Duodenal mucosa (tissue), 2 donors: ENCODE results near the gene NEO1.

ENCODE experiments used
- H3K27ac ChIP-seq: one replicate; pipeline ENCODE4 v1.7.0; 2013; ENCODE audit warnings: low read depth, low read length
- H3K27me3 ChIP-seq, 2 donors: one replicate each; pipeline ENCODE4 v1.7.0; 2013; ENCODE audit warnings: low read length in 2 of 2, control low read depth in 1 of 2; ENCODE audit not compliant: insufficient read depth in 2 of 2, control insufficient read depth in 1 of 2
- H3K36me3 ChIP-seq, 2 donors: one replicate each; pipeline ENCODE4 v1.7.0; 2013; ENCODE audit warnings: low read length in 2 of 2, control low read depth in 1 of 2; ENCODE audit not compliant: insufficient read depth in 2 of 2, control insufficient read depth in 1 of 2
- H3K4me1 ChIP-seq, 2 donors: one replicate each; pipeline ENCODE4 v1.7.0; 2013; ENCODE audit warnings: low read length in 2 of 2, control low read depth in 1 of 2; ENCODE audit not compliant: insufficient read depth in 2 of 2, control insufficient read depth in 1 of 2
- H3K4me3 ChIP-seq, 2 donors: one replicate each; pipeline ENCODE4 v1.7.0; 2013; ENCODE audit warnings: low read length in 2 of 2, low read depth in 1 of 2
- H3K9ac ChIP-seq, 2 donors: one replicate each; pipeline ENCODE4 v1.7.0; 2013; ENCODE audit warnings: low read length in 2 of 2, low read depth in 1 of 2
- H3K9me3 ChIP-seq, 2 donors: one replicate each; pipeline ENCODE4 v1.7.0; 2013; ENCODE audit warnings: low read length in 2 of 2, control low read depth in 1 of 2; ENCODE audit not compliant: control insufficient read depth in 1 of 2

Gene NEO1

DNA sequence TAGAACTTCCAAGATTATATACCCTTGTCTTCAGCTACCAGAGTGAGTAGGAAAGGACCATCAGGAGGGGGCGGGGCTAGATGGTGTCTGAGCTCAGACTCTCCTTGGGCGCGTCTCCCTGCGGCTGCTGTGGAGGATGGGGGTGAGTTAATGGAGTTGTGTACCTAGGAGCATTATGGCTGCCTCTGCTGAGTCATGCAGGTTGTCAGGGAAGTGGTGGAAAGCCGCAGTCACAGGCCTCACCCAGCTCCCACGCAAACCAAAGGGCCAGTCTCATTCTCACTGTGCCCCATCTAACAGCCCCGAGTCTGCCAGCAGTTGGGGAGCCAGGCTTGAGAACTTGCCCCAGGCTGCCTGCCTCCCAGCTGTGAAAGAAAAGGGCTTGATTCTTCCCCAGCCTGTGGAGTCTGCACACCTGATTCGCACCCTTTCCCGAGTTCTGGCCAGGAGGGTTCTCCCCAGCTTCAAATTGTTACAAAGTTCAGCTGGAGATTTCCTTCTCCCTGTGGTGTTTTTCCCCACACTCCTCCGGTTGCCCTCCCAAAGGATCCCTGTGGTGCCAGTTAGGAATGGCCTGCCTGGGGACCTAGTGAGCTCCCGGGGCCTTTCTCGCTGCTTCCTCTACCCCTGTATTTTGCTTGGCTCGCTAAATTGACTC, 173.2 kb downstream of the NEO1 start:
- H3K9ac ChIP-seq = no peak overlapping the region
- no peaks in the 10 kb centered on the region for H3K4me1 ChIP-seq
- H3K27me3 ChIP-seq = no peaks in the 10 kb centered on the region
- no peak overlapping the region for H3K4me3 ChIP-seq
- H3K36me3 ChIP-seq = no peaks in the 10 kb centered on the region
- H3K27ac ChIP-seq = no peak overlapping the region
- H3K9me3 ChIP-seq = no peaks in the 10 kb centered on the region

DNA sequence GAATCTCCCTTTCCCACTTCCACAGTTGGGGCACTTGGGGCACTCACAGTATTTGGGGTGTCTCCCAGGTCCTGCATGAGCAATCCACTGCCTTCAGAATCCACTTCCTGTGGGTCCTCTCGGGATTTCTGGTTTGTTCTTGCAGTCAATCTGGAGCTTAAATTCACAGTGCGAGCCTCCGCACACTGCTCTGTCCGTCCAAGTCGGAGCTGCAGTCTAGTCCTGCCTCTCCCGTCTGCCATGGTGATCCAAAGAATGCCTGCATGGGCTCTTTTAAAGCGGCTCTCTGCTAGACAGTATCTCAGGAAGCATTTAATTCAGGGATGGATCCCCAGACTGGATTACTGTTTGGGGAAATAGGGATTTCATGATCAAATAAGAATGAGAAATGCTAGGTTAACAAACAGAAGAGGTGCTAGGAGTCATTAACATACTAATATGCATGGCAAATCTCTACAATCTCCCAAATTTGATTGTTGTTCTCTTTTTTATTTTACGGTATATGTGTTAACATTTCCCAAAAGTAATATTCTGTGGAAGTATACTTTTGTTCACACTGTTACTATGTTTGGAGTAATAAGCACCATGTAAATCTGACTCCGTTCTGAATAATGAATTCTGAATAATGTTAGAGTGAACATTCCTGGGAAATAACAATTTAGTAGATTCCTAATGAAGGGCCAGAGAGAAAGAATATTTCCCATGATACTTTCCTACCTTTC, 174.0 kb downstream of the NEO1 start:
- H3K4me3 ChIP-seq = no peak overlapping the region
- no peak overlapping the region for H3K27ac ChIP-seq
- no peaks in the 10 kb centered on the region for H3K27me3 ChIP-seq
- no peaks in the 10 kb centered on the region for H3K4me1 ChIP-seq
- H3K9me3 ChIP-seq = no peaks in the 10 kb centered on the region
- no peak overlapping the region for H3K9ac ChIP-seq
- H3K36me3 ChIP-seq = no peaks in the 10 kb centered on the region

DNA sequence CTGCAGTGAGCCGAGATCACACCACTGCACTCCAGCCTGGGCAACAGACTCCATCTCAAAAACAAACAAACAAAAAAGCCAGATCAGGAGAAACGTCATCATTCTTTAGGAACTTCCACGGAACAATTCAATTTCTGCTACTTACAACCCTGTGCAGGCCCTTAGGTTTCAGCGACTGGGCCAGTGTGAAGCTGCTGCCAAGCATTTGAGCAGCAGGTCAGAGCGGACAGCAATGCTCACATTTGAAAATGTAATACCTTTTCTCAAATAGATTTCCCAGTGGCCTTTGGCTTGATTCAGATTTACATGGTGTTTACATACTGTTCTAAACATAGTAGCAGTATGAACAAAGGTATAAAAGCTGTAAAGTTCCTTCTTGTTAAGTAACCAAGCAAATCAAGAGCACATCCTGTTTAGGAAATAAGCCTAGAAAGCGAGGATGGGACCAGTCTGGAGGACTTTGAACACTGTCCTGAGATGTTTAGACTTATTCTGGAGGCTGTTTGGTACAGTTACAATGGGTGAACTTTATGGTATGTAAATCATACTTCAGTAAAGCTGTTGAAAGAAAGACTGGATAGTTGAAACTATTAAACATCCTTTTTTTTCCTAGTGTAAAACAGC, 175.3 kb downstream of the NEO1 start:
- no peak overlapping the region for H3K27ac ChIP-seq
- H3K27me3 ChIP-seq = no peaks in the 10 kb centered on the region
- H3K9ac ChIP-seq = no peak overlapping the region
- H3K4me1 ChIP-seq = no peaks in the 10 kb centered on the region
- no peaks in the 10 kb centered on the region for H3K9me3 ChIP-seq
- no peaks in the 10 kb centered on the region for H3K36me3 ChIP-seq
- no peak overlapping the region for H3K4me3 ChIP-seq

DNA sequence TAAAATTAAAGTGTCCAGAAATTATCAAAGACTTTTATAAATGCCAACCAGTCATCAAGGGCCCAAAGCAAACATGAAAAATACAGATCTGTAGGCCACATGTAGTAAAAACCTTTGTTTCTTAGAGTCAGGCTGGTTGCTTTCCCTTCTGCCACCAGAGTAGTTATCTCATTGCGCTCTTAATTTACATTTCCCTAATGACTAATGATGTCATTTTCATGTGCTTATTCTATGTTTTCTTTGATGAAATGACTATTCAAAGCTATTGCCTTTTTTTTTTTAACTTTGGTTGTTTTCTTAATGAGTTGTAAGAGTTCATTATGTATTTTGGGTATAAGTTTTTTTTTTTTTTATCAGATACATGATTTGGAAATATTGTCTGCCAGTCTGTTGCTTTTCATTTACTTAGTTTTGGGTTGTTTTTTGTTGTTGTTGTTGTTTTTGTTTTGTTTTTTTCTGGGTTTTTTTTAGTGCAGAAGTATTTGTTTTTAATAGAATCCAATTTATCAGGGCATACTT, 175.9 kb downstream of the NEO1 start:
- Histone ChIP-seq H3K9ac (no peak overlapping the region), H3K9me3 (no peaks in the 10 kb centered on the region), H3K27ac (no peak overlapping the region), H3K4me3 (no peak overlapping the region), H3K4me1 (no peaks in the 10 kb centered on the region), H3K27me3 (no peaks in the 10 kb centered on the region), H3K36me3 (no peaks in the 10 kb centered on the region)

GRCh38 chr15:73231661-73232419, 179.6 kb downstream of the NEO1 start:
- Histone ChIP-seq H3K4me3 (no peak overlapping the region), H3K27ac (no peak overlapping the region), H3K36me3 (peaks cover 0 to 6% of the 10 kb centered on the region in 2 donors), H3K9me3 (no peaks in the 10 kb centered on the region), H3K9ac (no peak overlapping the region), H3K27me3 (no peaks in the 10 kb centered on the region), H3K4me1 (no peaks in the 10 kb centered on the region)

DNA sequence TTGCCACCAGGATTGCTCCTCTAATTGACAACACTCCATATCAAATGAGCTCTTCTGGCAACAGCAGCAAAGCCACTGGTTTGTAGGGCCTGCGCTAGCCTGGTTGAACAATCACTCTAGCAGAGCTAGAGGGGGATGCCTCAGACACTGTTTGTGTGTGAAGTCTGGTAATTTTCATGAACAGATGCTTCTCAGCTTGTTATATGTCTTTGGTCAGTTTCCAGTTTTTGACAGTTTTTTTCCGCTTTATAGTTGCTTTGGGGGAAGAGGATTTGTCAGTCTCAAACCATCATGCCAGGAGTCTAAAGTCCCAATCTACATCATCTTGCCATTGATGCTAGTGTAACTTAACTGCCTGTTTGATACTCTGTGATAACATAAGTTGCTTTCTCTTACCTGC, 180.5 kb downstream of the NEO1 start:
- Histone ChIP-seq H3K27me3 (no peaks in the 10 kb centered on the region), H3K9ac (no peak overlapping the region), H3K4me1 (no peaks in the 10 kb centered on the region), H3K27ac (no peak overlapping the region), H3K9me3 (no peaks in the 10 kb centered on the region), H3K36me3 (peaks cover 0 to 13% of the 10 kb centered on the region in 2 donors), H3K4me3 (no peak overlapping the region)

DNA sequence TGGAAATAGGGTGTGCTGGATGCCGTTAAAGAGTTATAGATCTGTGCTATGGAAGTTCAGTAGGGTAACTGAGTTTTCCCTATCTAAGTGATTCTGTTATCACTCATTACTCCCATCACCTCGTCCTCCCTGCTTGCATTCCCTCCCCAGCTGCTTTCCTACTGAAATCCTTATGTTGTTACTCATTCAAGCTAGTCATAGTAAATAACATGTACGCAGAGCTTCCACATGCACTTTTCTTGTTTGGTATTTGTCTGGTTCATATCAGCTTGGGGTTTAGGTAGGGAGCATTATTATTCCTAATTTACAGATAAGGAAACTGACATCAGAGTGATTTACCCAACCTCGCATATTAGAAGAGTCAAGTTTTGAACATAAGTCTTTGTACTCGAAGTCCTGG, 181.4 kb downstream of the NEO1 start:
- Histone ChIP-seq H3K4me1 (no peaks in the 10 kb centered on the region), H3K4me3 (no peak overlapping the region), H3K9me3 (no peaks in the 10 kb centered on the region), H3K36me3 (peaks cover 0 to 13% of the 10 kb centered on the region in 2 donors), H3K27ac (no peak overlapping the region), H3K27me3 (no peaks in the 10 kb centered on the region), H3K9ac (no peak overlapping the region)

GRCh38 chr15:73237910-73238309, 185.6 kb downstream of the NEO1 start:
- no peak overlapping the region for H3K4me3 ChIP-seq
- peaks cover 0 to 21% of the 10 kb centered on the region in 2 donors for H3K36me3 ChIP-seq
- no peaks in the 10 kb centered on the region for H3K9me3 ChIP-seq
- H3K27me3 ChIP-seq = no peaks in the 10 kb centered on the region
- H3K4me1 ChIP-seq = no peaks in the 10 kb centered on the region
- no peak overlapping the region for H3K9ac ChIP-seq
- no peak overlapping the region for H3K27ac ChIP-seq

DNA sequence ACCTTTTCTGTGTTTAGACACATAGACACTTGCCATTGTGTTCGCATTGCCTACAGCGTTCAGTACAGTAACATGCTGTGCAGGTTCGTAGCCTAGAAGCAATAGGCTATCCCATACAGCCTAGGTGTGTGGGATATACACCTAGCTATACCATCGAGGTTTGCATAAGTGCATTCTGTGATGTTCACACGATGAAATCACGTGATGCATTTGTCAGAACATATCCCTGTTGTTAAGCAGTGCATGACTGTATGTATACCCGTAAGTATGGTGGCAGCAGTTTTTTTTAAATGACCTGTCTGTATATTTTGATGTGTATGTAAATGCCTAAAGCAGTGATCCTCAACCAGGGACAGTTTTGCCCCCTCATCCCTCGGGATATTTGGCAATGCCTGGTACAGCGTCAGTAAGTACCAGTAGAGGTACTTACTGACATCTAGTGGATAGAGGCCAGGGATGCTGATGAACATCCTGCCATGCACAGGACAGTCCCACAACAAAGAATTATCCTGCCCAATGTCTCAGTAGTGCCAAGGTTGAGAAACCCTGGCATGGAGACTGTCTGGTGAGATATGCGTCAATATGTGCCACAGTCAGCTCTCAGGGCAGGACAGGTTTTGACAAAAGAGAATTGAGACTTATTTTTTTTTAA, 187.4 kb downstream of the NEO1 start:
- H3K4me1 ChIP-seq = no peaks in the 10 kb centered on the region
- no peak overlapping the region for H3K27ac ChIP-seq
- peaks cover 5 to 26% of the 10 kb centered on the region in 2 donors for H3K36me3 ChIP-seq
- H3K4me3 ChIP-seq = no peak overlapping the region
- H3K9ac ChIP-seq = no peak overlapping the region
- no peaks in the 10 kb centered on the region for H3K27me3 ChIP-seq
- H3K9me3 ChIP-seq = no peaks in the 10 kb centered on the region
